ENCODE results near the gene TRIM67.

The TRIM67 gene

GRCh38 chr1:231236938-231237337, 75.1 kb downstream of the TRIM67 start:
- no peak for DNase-seq

- DNase-seq: no peak
Observed at GRCh38 chr1:231238298-231238697, 76.4 kb downstream of the TRIM67 start.

- no peak for DNase-seq
Observed at GRCh38 chr1:231240531-231240882, 78.6 kb downstream of the TRIM67 start.

GRCh38 chr1:231240883-231241735, 79.3 kb downstream of the TRIM67 start, which contains the start of gene GNPAT:
GNPAT (plus strand) TSS chr1:231241212; CDS start chr1:231241379, 167 bp downstream.
- DNase-seq: peak; percentile 88

- no peak for DNase-seq
Observed at GRCh38 chr1:231241750-231242149, 79.9 kb downstream of the TRIM67 start.

- DNase-seq: no peak
Observed at GRCh38 chr1:231242516-231243198, 80.8 kb downstream of the TRIM67 start.

- no peak for DNase-seq
Observed at GRCh38 chr1:231248778-231249177, 86.9 kb downstream of the TRIM67 start.

- no peak for DNase-seq
Observed at GRCh38 chr1:231252336-231252735, 90.5 kb downstream of the TRIM67 start.

GRCh38 chr1:231260351-231260750, 98.5 kb downstream of the TRIM67 start:
- no peak for DNase-seq

GRCh38 chr1:231264642-231265041, 102.8 kb downstream of the TRIM67 start:
- DNase-seq: no peak

- no peak for DNase-seq
Observed at GRCh38 chr1:231265379-231265778, 103.5 kb downstream of the TRIM67 start.

- DNase-seq: no peak
Observed at GRCh38 chr1:231266811-231267322, 105.0 kb downstream of the TRIM67 start.
